Keratinocyte (primary cell): Measurements from ENCODE around the gene SDK1. TPM values are rescaled to one million over a fixed set of nuclear protein-coding genes. Genes with fewer than 3 reads are reported as not detected.

Experiments used
- DNase-seq: peaks from one replicate; pipeline ENCODE4 v3.0.0-alpha.2; 2011; ENCODE audit warnings: low read depth, missing footprints, low spot score
- FAIRE-seq: peaks from 2 replicates; lab custom pipeline; 2011; peaks lifted over from hg19 to GRCh38; lab: Jason Lieb, UNC
- H2AFZ ChIP-seq: 2 replicates; pipeline ENCODE4 v1.6.0; 2012; ENCODE audit warnings: low read length, control low read depth, inconsistent platforms; ENCODE audit not compliant: control insufficient read depth
- H3K27ac ChIP-seq: 2 replicates; pipeline ENCODE4 v1.5.1; 2011; ENCODE audit warnings: low read length; ENCODE audit not compliant: control insufficient read depth, insufficient read depth
- H3K27me3 ChIP-seq: 3 replicates; pipeline ENCODE4 v1.6.0; 2011; ENCODE audit warnings: low read length; ENCODE audit not compliant: control insufficient read depth, insufficient read depth; ENCODE audit errors: extremely low read depth
- H3K36me3 ChIP-seq, 2 experiments: 2 replicates in 1 of 2; 3 replicates in 1 of 2; pipeline ENCODE4 v1.5.1; 2011; ENCODE audit warnings: low read length in 2 of 2, mild to moderate bottlenecking in 1 of 2; ENCODE audit not compliant: control insufficient read depth in 2 of 2, insufficient read depth in 2 of 2; ENCODE audit errors: extremely low read depth in 1 of 2
- H3K4me1 ChIP-seq: 3 replicates; pipeline ENCODE4 v1.5.1; 2011; ENCODE audit warnings: low read length; ENCODE audit not compliant: control insufficient read depth, insufficient read depth; ENCODE audit errors: extremely low read depth
- H3K4me2 ChIP-seq: 3 replicates; pipeline ENCODE4 v1.6.0; 2011; ENCODE audit warnings: low read depth, low read length; ENCODE audit not compliant: control insufficient read depth, insufficient read depth; ENCODE audit errors: extremely low read depth
- H3K4me3 ChIP-seq, 3 experiments: fragments of 200-600 bp in 1 of 3; sonication (generic) in 1 of 3; 2 replicates in 2 of 3; 3 replicates in 1 of 3; pipeline ENCODE4 v1.5.1; 2011 to 2016; ENCODE audit warnings: low read length in 3 of 3, mild to moderate bottlenecking in 3 of 3, control low read depth in 2 of 3, inconsistent platforms in 1 of 3, low read depth in 1 of 3, mixed read lengths in 1 of 3, mixed run types in 1 of 3, moderate library complexity in 1 of 3; ENCODE audit not compliant: control insufficient read depth in 2 of 3, insufficient read depth in 2 of 3; ENCODE audit errors: extremely low read depth in 1 of 3
- H3K79me2 ChIP-seq: 2 replicates; pipeline ENCODE4 v1.6.0; 2012; ENCODE audit warnings: low read length; ENCODE audit not compliant: control insufficient read depth, insufficient read depth
- H3K9ac ChIP-seq: 3 replicates; pipeline ENCODE4 v1.6.0; 2011; ENCODE audit warnings: low read length; ENCODE audit not compliant: control insufficient read depth, insufficient read depth; ENCODE audit errors: extremely low read depth
- H3K9me1 ChIP-seq: 3 replicates; pipeline ENCODE4 v1.6.0; 2011; ENCODE audit warnings: low read length; ENCODE audit not compliant: control insufficient read depth, insufficient read depth; ENCODE audit errors: extremely low read depth
- H3K9me3 ChIP-seq: 2 replicates; pipeline ENCODE4 v1.5.1; 2012; ENCODE audit warnings: low read depth, low read length; ENCODE audit not compliant: control insufficient read depth
- H4K20me1 ChIP-seq: 3 replicates; pipeline ENCODE4 v1.6.0; 2011; ENCODE audit warnings: low read length; ENCODE audit not compliant: control insufficient read depth, insufficient read depth; ENCODE audit errors: extremely low read depth
- CTCF ChIP-seq, 3 experiments: IDR thresholded peaks in 1 of 3; conservative IDR thresholded peaks in 1 of 3; optimal IDR thresholded peaks in 1 of 3; 2 replicates in 2 of 3; 3 replicates in 1 of 3; pipeline versions ENCODE3 to v1.5.1; 2011; ENCODE audit warnings: low read length in 3 of 3, mild to moderate bottlenecking in 3 of 3, moderate library complexity in 2 of 3, control low read depth in 1 of 3, inconsistent platforms in 1 of 3; ENCODE audit not compliant: insufficient read depth in 2 of 3; ENCODE audit errors: extremely low read depth in 1 of 3
- EZH2 ChIP-seq: IDR thresholded peaks from one replicate; pipeline ENCODE4 v1.6.1; 2012; ENCODE audit warnings: inconsistent platforms, mild to moderate bottlenecking, low read length, moderate library complexity
- dilution Hi-C: fragments of 300-500 bp; cut with MboI; formaldehyde crosslinking; loops from one replicate; pipeline ENCODE4 v1.7.0; 2020; ENCODE audit warnings: low sequenced_read_pairs; ENCODE audit not compliant: extremely low pct_ligation_motif_present
- polyA plus RNA-seq, 5 experiments: library from polyadenylated mRNA; depleted of rRNA in 3 of 5; stranded (reverse) in 3 of 5; stranded (forward) in 1 of 5; unstranded in 1 of 5; fragments of >200 nt; gene quantifications; 1 replicate in 1 of 5; 2 replicates in 3 of 5; 3 replicates in 1 of 5; pipeline versions ENCODE4 v1.2.1 to v1.2.3, GENCODE V29; 2011 to 2012; ENCODE audit warnings: missing spikeins in 2 of 5, low read depth in 1 of 5, low replicate concordance in 1 of 5

SDK1 gene
- polyA plus RNA-seq, 1 donor (not counting 4 experiments of a cell fraction or from before 2014, with no cell fraction given), result 0.66 TPM

- Histone ChIP-seq H3K9me3 (no peaks in the 10 kb centered on the region), H3K79me2 (no peaks in the 10 kb centered on the region), H3K4me2 (no peak overlapping the region), H3K4me1 (no peaks in the 10 kb centered on the region), H3K9me1 (no peaks in the 10 kb centered on the region), H3K36me3 (no peaks in the 10 kb centered on the region), H3K4me3 (no peak overlapping the region), H4K20me1 (no peaks in the 10 kb centered on the region), H2AFZ (no peak overlapping the region), H3K27me3 (no peaks in the 10 kb centered on the region), H3K9ac (no peak overlapping the region), H3K27ac (no peak overlapping the region)
- dilution Hi-C loops, result no loop called here
- no peak for DNase-seq
- TF ChIP-seq CTCF (optimal IDR thresholded peaks at IDR 0.05 in 1 of 3, IDR thresholded peaks at IDR 0.05 in 1 of 3, conservative IDR thresholded peaks at IDR 0.05 in 1 of 3; ENCODE audit: extremely low read depth in 1 of 3, insufficient read depth in 2 of 3, low read length in 3 of 3) (no peak), EZH2 (no peak)
- no peak for FAIRE-seq
Observed at GRCh38 chr7:3370068-3370830, 69.2 kb downstream of the SDK1 start.

GRCh38 chr7:3370921-3371320, 69.9 kb downstream of the SDK1 start:
- no peak for DNase-seq
- no peaks in the 10 kb centered on the region for H3K79me2 ChIP-seq
- H3K9me3 ChIP-seq, result no peaks in the 10 kb centered on the region
- no peak overlapping the region for H3K27ac ChIP-seq
- H2AFZ ChIP-seq, result no peak overlapping the region
- dilution Hi-C loops, result no loop called here
- no peaks in the 10 kb centered on the region for H3K27me3 ChIP-seq
- no peaks in the 10 kb centered on the region for H4K20me1 ChIP-seq
- H3K36me3 ChIP-seq, result no peaks in the 10 kb centered on the region
- H3K4me1 ChIP-seq, result no peaks in the 10 kb centered on the region
- no peak overlapping the region for H3K4me2 ChIP-seq
- H3K4me3 ChIP-seq, result no peak overlapping the region
- no peak for FAIRE-seq
- H3K9me1 ChIP-seq, result no peaks in the 10 kb centered on the region
- TF ChIP-seq CTCF (optimal IDR thresholded peaks at IDR 0.05 in 1 of 3, IDR thresholded peaks at IDR 0.05 in 1 of 3, conservative IDR thresholded peaks at IDR 0.05 in 1 of 3; ENCODE audit: extremely low read depth in 1 of 3, insufficient read depth in 2 of 3, low read length in 3 of 3) (no peak), EZH2 (no peak)
- no peak overlapping the region for H3K9ac ChIP-seq
